Measurements from ENCODE around the gene SEBOX. TPM values are rescaled to one million over a fixed set of nuclear protein-coding genes. Genes with fewer than 3 reads are reported as not detected.

The SEBOX gene
- total RNA-seq, 1 donor from 2014 or later = not detected

DNA sequence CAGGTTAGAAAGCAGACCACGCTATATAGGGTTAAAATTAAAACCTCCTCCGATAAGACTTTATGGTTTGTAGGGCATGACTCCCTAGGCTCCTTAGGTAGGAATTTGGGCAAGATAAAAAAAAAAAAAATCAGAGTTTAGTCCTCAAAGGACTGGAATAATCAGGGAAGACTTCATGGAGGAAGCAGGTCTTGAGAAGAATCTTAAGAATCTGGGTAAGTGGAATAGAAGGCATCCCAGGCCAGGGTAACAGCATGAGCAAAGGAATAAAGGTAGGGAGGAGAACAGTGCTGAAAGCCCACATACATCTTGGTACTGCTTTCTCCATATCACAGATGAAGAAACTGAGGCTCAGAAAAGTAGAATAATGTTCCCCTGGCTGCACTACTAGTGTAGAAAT, 25.6 kb upstream of the SEBOX start:
- FAIRE-seq (no peak), DNase-seq (ENCODE audit: low read depth) (no peak)
- H3K27me3 Mint-ChIP-seq (ENCODE audit: low read depth, unreplicated experiment) = peaks cover 9% of the 10 kb centered on the region
- TF ChIP-seq, protein P1, sequence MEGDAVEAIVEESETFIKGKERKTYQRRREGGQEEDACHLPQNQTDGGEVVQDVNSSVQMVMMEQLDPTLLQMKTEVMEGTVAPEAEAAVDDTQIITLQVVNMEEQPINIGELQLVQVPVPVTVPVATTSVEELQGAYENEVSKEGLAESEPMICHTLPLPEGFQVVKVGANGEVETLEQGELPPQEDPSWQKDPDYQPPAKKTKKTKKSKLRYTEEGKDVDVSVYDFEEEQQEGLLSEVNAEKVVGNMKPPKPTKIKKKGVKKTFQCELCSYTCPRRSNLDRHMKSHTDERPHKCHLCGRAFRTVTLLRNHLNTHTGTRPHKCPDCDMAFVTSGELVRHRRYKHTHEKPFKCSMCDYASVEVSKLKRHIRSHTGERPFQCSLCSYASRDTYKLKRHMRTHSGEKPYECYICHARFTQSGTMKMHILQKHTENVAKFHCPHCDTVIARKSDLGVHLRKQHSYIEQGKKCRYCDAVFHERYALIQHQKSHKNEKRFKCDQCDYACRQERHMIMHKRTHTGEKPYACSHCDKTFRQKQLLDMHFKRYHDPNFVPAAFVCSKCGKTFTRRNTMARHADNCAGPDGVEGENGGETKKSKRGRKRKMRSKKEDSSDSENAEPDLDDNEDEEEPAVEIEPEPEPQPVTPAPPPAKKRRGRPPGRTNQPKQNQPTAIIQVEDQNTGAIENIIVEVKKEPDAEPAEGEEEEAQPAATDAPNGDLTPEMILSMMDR (IDR thresholded peaks at IDR 0.05; ENCODE audit: insufficient read depth, low read depth, low read length) = no peak
- no peak for TF ChIP-seq EZH2 (IDR thresholded peaks at IDR 0.05; ENCODE audit: insufficient read depth, low read length)
- peaks cover 21% of the 10 kb centered on the region for H3K36me3 Mint-ChIP-seq (ENCODE audit: low read depth, unreplicated experiment)
- no peak overlapping the region for H3K9ac ChIP-seq (ENCODE audit: low read length)
- H3K27ac ChIP-seq (ENCODE audit: low read depth, low read length) = no peak overlapping the region
- peaks cover 9% of the 10 kb centered on the region for H3K4me1 ChIP-seq (ENCODE audit: insufficient read depth, low read length)
- no peaks in the 10 kb centered on the region for H3K79me2 ChIP-seq (ENCODE audit: insufficient read depth, low read length)
- peaks cover 17% of the 10 kb centered on the region for H3K4me1 Mint-ChIP-seq (ENCODE audit: low read depth, unreplicated experiment)
- no peak overlapping the region for H3K27ac Mint-ChIP-seq (ENCODE audit: unreplicated experiment)
- no peak overlapping the region for H3K4me2 ChIP-seq (ENCODE audit: low read length)
- no peaks in the 10 kb centered on the region for H3K9me3 ChIP-seq (ENCODE audit: insufficient read depth, low read depth, low read length)
- H3K4me3 Mint-ChIP-seq (ENCODE audit: unreplicated experiment) = no peak overlapping the region
- no peak overlapping the region for H3K4me3 ChIP-seq (ENCODE audit: insufficient read depth, low read depth, low read length)
- H3K36me3 ChIP-seq (ENCODE audit: insufficient read depth, low read length) = peaks cover 5% of the 10 kb centered on the region
- H3K9me3 Mint-ChIP-seq (ENCODE audit: unreplicated experiment) = no peaks in the 10 kb centered on the region
- peaks cover 6% of the 10 kb centered on the region for H4K20me1 ChIP-seq (ENCODE audit: insufficient read depth, low read length)
- no peaks in the 10 kb centered on the region for H3K27me3 ChIP-seq (ENCODE audit: insufficient read depth, low read length)
- no peak overlapping the region for H2AFZ ChIP-seq (ENCODE audit: low read depth, low read length)

DNA sequence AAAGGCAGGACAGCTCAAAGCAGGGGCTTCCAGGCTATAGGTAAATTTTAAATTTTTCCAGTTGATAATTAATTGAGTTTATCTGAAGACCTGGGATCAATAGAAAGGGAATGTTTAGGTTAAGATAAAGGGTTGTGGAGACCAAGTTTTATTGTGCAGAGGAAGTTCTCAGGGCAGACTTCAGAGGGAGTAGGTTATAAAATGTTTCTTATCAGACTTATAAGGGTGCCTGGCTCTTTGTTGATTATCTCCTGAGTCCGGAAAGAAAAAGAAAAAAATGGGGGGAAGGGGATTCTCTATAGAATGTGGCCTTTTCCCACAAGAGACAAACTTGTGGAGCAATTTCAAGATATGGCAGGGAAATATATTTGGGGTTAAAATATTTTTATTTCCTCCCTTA, 25.1 kb upstream of the SEBOX start:
- Histone ChIP-seq H3K79me2 (ENCODE audit: insufficient read depth, low read length) (no peaks in the 10 kb centered on the region), H2AFZ (ENCODE audit: low read depth, low read length) (no peak overlapping the region), H3K4me2 (ENCODE audit: low read length) (no peak overlapping the region), H3K9me3 (ENCODE audit: insufficient read depth, low read depth, low read length) (no peaks in the 10 kb centered on the region), H3K9ac (ENCODE audit: low read length) (no peak overlapping the region), H3K27ac (ENCODE audit: low read depth, low read length) (no peak overlapping the region), H4K20me1 (ENCODE audit: insufficient read depth, low read length) (peaks cover 6% of the 10 kb centered on the region), H3K27me3 (ENCODE audit: insufficient read depth, low read length) (no peaks in the 10 kb centered on the region), H3K4me1 (ENCODE audit: insufficient read depth, low read length) (peaks cover 9% of the 10 kb centered on the region), H3K36me3 (ENCODE audit: insufficient read depth, low read length) (peaks cover 5% of the 10 kb centered on the region), H3K4me3 (ENCODE audit: insufficient read depth, low read depth, low read length) (no peak overlapping the region)
- Mint-ChIP-seq H3K4me3 (ENCODE audit: unreplicated experiment) (no peak overlapping the region), H3K9me3 (ENCODE audit: unreplicated experiment) (no peaks in the 10 kb centered on the region), H3K27ac (ENCODE audit: unreplicated experiment) (no peak overlapping the region), H3K27me3 (ENCODE audit: low read depth, unreplicated experiment) (peaks cover 13% of the 10 kb centered on the region), H3K36me3 (ENCODE audit: low read depth, unreplicated experiment) (peaks cover 21% of the 10 kb centered on the region), H3K4me1 (ENCODE audit: low read depth, unreplicated experiment) (peaks cover 13% of the 10 kb centered on the region)
- FAIRE-seq (no peak), DNase-seq (ENCODE audit: low read depth) (no peak)
- no peak for TF ChIP-seq EZH2 (IDR thresholded peaks at IDR 0.05; ENCODE audit: insufficient read depth, low read length)
- TF ChIP-seq, protein P1 (IDR thresholded peaks at IDR 0.05; ENCODE audit: insufficient read depth, low read depth, low read length) = no peak

DNA sequence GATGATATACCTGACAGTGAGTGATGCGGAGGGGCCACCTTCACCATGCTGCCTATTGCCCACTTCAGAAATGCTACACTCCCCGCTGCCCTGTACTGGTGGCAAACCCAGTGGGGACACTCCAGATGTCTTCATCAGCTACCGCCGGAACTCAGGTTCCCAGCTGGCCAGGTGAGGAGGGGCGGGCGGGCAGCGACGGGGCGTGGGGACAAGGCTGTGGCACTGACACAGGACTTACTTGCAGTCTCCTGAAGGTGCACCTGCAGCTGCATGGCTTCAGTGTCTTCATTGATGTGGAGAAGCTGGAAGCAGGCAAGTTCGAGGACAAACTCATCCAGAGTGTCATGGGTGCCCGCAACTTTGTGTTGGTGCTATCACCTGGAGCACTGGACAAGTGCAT, 23.1 kb upstream of the SEBOX start:
- TF ChIP-seq, protein P1 (IDR thresholded peaks at IDR 0.05; ENCODE audit: insufficient read depth, low read depth, low read length) = no peak
- no peak for TF ChIP-seq EZH2 (IDR thresholded peaks at IDR 0.05; ENCODE audit: insufficient read depth, low read length)
- Histone ChIP-seq H3K27me3 (ENCODE audit: insufficient read depth, low read length) (no peaks in the 10 kb centered on the region), H3K27ac (ENCODE audit: low read depth, low read length) (no peak overlapping the region), H3K4me3 (ENCODE audit: insufficient read depth, low read depth, low read length) (no peak overlapping the region), H3K4me1 (ENCODE audit: insufficient read depth, low read length) (no peaks in the 10 kb centered on the region), H3K4me2 (ENCODE audit: low read length) (no peak overlapping the region), H2AFZ (ENCODE audit: low read depth, low read length) (no peak overlapping the region), H3K9ac (ENCODE audit: low read length) (no peak overlapping the region), H3K36me3 (ENCODE audit: insufficient read depth, low read length) (peaks cover 5% of the 10 kb centered on the region), H3K9me3 (ENCODE audit: insufficient read depth, low read depth, low read length) (no peaks in the 10 kb centered on the region), H3K79me2 (ENCODE audit: insufficient read depth, low read length) (no peaks in the 10 kb centered on the region), H4K20me1 (ENCODE audit: insufficient read depth, low read length) (peaks cover 8% of the 10 kb centered on the region)
- H3K36me3 Mint-ChIP-seq (ENCODE audit: low read depth, unreplicated experiment) = peaks cover 28% of the 10 kb centered on the region
- H3K4me1 Mint-ChIP-seq (ENCODE audit: low read depth, unreplicated experiment) = no peaks in the 10 kb centered on the region
- H3K4me3 Mint-ChIP-seq (ENCODE audit: unreplicated experiment) = no peak overlapping the region
- peaks cover 30% of the 10 kb centered on the region for H3K27me3 Mint-ChIP-seq (ENCODE audit: low read depth, unreplicated experiment)
- DNase-seq (ENCODE audit: low read depth) (no peak), FAIRE-seq (no peak)
- H3K27ac Mint-ChIP-seq (ENCODE audit: unreplicated experiment) = no peak overlapping the region
- peaks cover 5% of the 10 kb centered on the region for H3K9me3 Mint-ChIP-seq (ENCODE audit: unreplicated experiment)

Data from astrocyte (in vitro differentiated cells and primary cell).